SK-N-SH treated with all-trans-retinoic acid at 6 μM for 48 hours (cell line): ENCODE data around the gene PYM1.

Experiments
- ATAC-seq: fragments of 200-7000 bp; cut with Tn5 transposase; 3 replicates; pipeline ENCODE4 v1.9.1; 2020; ENCODE audit warnings: mild to moderate bottlenecking, moderate library complexity
- ARNTL ChIP-seq: fragments of 450-650 bp; formaldehyde crosslinking; IDR thresholded peaks from 2 replicates; pipeline ENCODE4 v1.5.0; 2020; ENCODE audit warnings: low read depth, mild to moderate bottlenecking, moderate library complexity, borderline replicate concordance
- BACH2 ChIP-seq: fragments of 250-450 bp; sonication (Bioruptor Pico); IDR thresholded peaks from 2 replicates; pipeline ENCODE4 v1.9.0; 2021; ENCODE audit warnings: mild to moderate bottlenecking, borderline replicate concordance
- CSDC2 ChIP-seq: fragments of 250-450 bp; sonication (Bioruptor Pico); IDR thresholded peaks from 2 replicates; pipeline ENCODE4 v1.5.0; 2020; ENCODE audit warnings: mild to moderate bottlenecking, moderate library complexity
- ESRRG ChIP-seq: fragments of 250-450 bp; sonication (Bioruptor Pico); IDR thresholded peaks from 2 replicates; pipeline ENCODE4 v1.6.1; 2021; ENCODE audit warnings: mild to moderate bottlenecking
- ISL1 ChIP-seq: fragments of 250-450 bp; sonication (Bioruptor Pico); IDR thresholded peaks from 2 replicates; pipeline ENCODE4 v2.1.2; 2022; ENCODE audit warnings: mild to moderate bottlenecking, moderate library complexity
- RARB ChIP-seq: fragments of 250-450 bp; sonication (Bioruptor Pico); IDR thresholded peaks from 2 replicates; pipeline ENCODE4 v1.8.0; 2021; ENCODE audit warnings: mild to moderate bottlenecking, moderate library complexity
- SNAI2 ChIP-seq: fragments of 250-450 bp; sonication (Bioruptor Pico); IDR thresholded peaks from 2 replicates; pipeline ENCODE4 v1.5.0; 2020; ENCODE audit warnings: mild to moderate bottlenecking, moderate library complexity
- TOX ChIP-seq: fragments of 250-450 bp; sonication (Bioruptor Pico); IDR thresholded peaks from 2 replicates; pipeline ENCODE4 v1.8.0; 2021; ENCODE audit warnings: mild to moderate bottlenecking, moderate library complexity, borderline replicate concordance
- ZC3H10 ChIP-seq: fragments of 250-450 bp; sonication (Bioruptor Pico); IDR thresholded peaks from 2 replicates; pipeline ENCODE4 v1.5.1; 2021; ENCODE audit warnings: mild to moderate bottlenecking, moderate library complexity
- ZFP30 ChIP-seq: fragments of 450-650 bp; formaldehyde crosslinking; IDR thresholded peaks from 2 replicates; pipeline ENCODE4 v1.5.0; 2022; ENCODE audit warnings: mild to moderate bottlenecking, moderate library complexity
- TF ChIP-seq, protein P1 (sequence below): fragments of 250-450 bp; sonication (Bioruptor Pico); IDR thresholded peaks from 2 replicates; pipeline ENCODE4 v1.5.0; 2020; ENCODE audit warnings: mild to moderate bottlenecking, moderate library complexity

PYM1 gene

GRCh38 chr12:55861871-55862270 lies 65.8 kb downstream of the PYM1 start:
- ATAC-seq = no peak
- TF ChIP-seq ZFP30 = no peak

- no peak for ATAC-seq
- TF ChIP-seq ARNTL (CRISPR knock-in tag) = no peak
- no peak for TF ChIP-seq ZFP30
- TF ChIP-seq, protein P1, sequence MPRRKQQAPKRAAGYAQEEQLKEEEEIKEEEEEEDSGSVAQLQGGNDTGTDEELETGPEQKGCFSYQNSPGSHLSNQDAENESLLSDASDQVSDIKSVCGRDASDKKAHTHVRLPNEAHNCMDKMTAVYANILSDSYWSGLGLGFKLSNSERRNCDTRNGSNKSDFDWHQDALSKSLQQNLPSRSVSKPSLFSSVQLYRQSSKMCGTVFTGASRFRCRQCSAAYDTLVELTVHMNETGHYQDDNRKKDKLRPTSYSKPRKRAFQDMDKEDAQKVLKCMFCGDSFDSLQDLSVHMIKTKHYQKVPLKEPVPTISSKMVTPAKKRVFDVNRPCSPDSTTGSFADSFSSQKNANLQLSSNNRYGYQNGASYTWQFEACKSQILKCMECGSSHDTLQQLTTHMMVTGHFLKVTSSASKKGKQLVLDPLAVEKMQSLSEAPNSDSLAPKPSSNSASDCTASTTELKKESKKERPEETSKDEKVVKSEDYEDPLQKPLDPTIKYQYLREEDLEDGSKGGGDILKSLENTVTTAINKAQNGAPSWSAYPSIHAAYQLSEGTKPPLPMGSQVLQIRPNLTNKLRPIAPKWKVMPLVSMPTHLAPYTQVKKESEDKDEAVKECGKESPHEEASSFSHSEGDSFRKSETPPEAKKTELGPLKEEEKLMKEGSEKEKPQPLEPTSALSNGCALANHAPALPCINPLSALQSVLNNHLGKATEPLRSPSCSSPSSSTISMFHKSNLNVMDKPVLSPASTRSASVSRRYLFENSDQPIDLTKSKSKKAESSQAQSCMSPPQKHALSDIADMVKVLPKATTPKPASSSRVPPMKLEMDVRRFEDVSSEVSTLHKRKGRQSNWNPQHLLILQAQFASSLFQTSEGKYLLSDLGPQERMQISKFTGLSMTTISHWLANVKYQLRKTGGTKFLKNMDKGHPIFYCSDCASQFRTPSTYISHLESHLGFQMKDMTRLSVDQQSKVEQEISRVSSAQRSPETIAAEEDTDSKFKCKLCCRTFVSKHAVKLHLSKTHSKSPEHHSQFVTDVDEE = no peak
- no peak for TF ChIP-seq RARB (CRISPR knock-in tag)
- TF ChIP-seq, all 23 proteins: peak for 0
These were observed 66.3 kb downstream of the PYM1 start for GRCh38 chr12:55861396-55861795.

DNA sequence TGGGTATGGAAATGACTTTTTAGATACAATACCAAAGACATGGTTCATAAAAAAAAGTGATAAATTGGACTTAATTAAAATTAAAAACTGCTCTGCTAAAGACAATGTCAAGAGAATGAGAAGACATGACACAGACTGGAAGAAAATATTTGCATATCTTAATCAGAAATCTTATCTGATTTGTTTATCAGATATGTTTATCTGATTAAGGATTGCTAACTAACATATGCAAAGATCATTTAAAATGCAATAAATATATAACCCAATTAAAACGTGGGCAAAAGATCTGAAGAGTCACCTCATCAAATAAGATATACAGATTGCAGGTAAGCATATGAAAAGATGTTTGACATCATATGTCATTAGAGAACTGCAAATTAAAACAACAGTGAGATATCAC lies 75.0 kb downstream of the PYM1 start:
- TF ChIP-seq, protein P1 = no peak
- TF ChIP-seq ZC3H10 (no peak), CSDC2 (CRISPR knock-in tag) (no peak), ZFP30 (no peak), BACH2 (CRISPR knock-in tag) (no peak), ISL1 (no peak), RARB (CRISPR knock-in tag) (no peak), ESRRG (no peak), SNAI2 (CRISPR knock-in tag) (no peak), TOX (CRISPR knock-in tag) (no peak)
- ATAC-seq = no peak
